IMR-90 (cell line): Measurements from ENCODE around the gene NEAT1. TPM values are rescaled to one million over a fixed set of nuclear protein-coding genes. Genes with fewer than 3 reads are reported as not detected.
"Not testable (repeated sequence)": the region's sequence is repeated elsewhere in the genome, so short reads cannot be mapped to it uniquely, and the experiment has no call there.

Experiments used
- ATAC-seq: fragments of 200-7000 bp; cut with Tn5 transposase; 2 replicates; pipeline ENCODE4 v1.9.1; 2020; ENCODE audit warnings: low read depth, mild to moderate bottlenecking, moderate library complexity
- BruUV-seq: library from RNA; stranded (reverse); fragments of 400-500 nt; replicated peaks from 2 replicates; lab custom pipeline; 2021; lab: Mats Ljungman, UMichigan
- CTCF ChIA-PET: fragments of 300-600 bp; formaldehyde crosslinking; extraction: SDS; loops from one replicate; lab custom pipeline; 2021; ENCODE audit warnings: antibody characterized with exemption; lab: Yijun Ruan, JAX
- POLR2A ChIA-PET: fragments of 300-600 bp; sonication (Branson Sonifier 250); formaldehyde crosslinking; loops from one replicate; lab custom pipeline; 2022; ENCODE audit warnings: antibody characterized with exemption; ENCODE audit not compliant: unreplicated experiment; lab: Charles Lee
- DNase-seq: peaks from one replicate; pipeline ENCODE4 v3.0.0; 2013
- H2AFZ ChIP-seq: replicated peaks from 2 replicates; pipeline ENCODE3; 2013; ENCODE audit warnings: low read length, mild to moderate bottlenecking; ENCODE audit not compliant: poor library complexity
- H2AK5ac ChIP-seq: 2 replicates; pipeline ENCODE4 v1.6.1; 2013; ENCODE audit warnings: low read depth, low read length, inconsistent platforms
- H2AK9ac ChIP-seq: replicated peaks from 2 replicates; pipeline ENCODE3; 2013; ENCODE audit warnings: mild to moderate bottlenecking, low read depth, low read length, moderate library complexity; ENCODE audit not compliant: poor library complexity
- H2BK120ac ChIP-seq: 2 replicates; pipeline ENCODE4 v1.6.1; 2013; ENCODE audit warnings: low read depth, low read length, inconsistent platforms
- H2BK15ac ChIP-seq: 3 replicates; pipeline ENCODE4 v1.6.1; 2013; ENCODE audit warnings: low read depth, low read length, inconsistent platforms
- H2BK20ac ChIP-seq: 2 replicates; pipeline ENCODE4 v1.6.1; 2013; ENCODE audit warnings: low read depth, mild to moderate bottlenecking, inconsistent platforms, low read length, moderate library complexity
- H2BK5ac ChIP-seq: 2 replicates; pipeline ENCODE4 v1.6.1; 2013; ENCODE audit warnings: mild to moderate bottlenecking, low read depth, low read length, inconsistent platforms; ENCODE audit not compliant: poor library complexity, severe bottlenecking
- H3K14ac ChIP-seq: replicated peaks from 2 replicates; pipeline ENCODE4 v1.6.1; 2013; ENCODE audit warnings: low read depth, low read length, inconsistent platforms
- H3K18ac ChIP-seq: 2 replicates; pipeline ENCODE4 v1.6.1; 2013; ENCODE audit warnings: low read depth, low read length, control low read depth
- H3K23ac ChIP-seq: 2 replicates; pipeline ENCODE4 v1.6.1; 2013; ENCODE audit warnings: low read depth, low read length, inconsistent platforms
- H3K27ac ChIP-seq: 2 replicates; pipeline ENCODE4 v1.5.1; 2013; ENCODE audit warnings: mild to moderate bottlenecking, control low read depth, low read length; ENCODE audit not compliant: insufficient read depth
- H3K27me3 ChIP-seq: 2 replicates; pipeline ENCODE4 v1.6.1; 2013; ENCODE audit warnings: low read length; ENCODE audit not compliant: control insufficient read depth, insufficient read depth
- H3K36me3 ChIP-seq: 2 replicates; pipeline ENCODE4 v1.6.1; 2013; ENCODE audit warnings: low read length, mixed read lengths; ENCODE audit not compliant: control insufficient read depth, insufficient read depth
- H3K4ac ChIP-seq: 2 replicates; pipeline ENCODE4 v1.6.1; 2013; ENCODE audit warnings: low read depth, low read length, inconsistent platforms
- H3K4me1 ChIP-seq: 2 replicates; pipeline ENCODE4 v1.6.1; 2013; ENCODE audit warnings: low read length, mixed read lengths; ENCODE audit not compliant: control insufficient read depth, insufficient read depth
- H3K4me2 ChIP-seq: 2 replicates; pipeline ENCODE4 v1.6.1; 2013; ENCODE audit warnings: low read depth, mild to moderate bottlenecking, control low read depth, low read length, moderate library complexity
- H3K4me3 ChIP-seq: 2 replicates; pipeline ENCODE4 v1.5.1; 2013; ENCODE audit warnings: low read depth, mild to moderate bottlenecking, control low read depth, low read length, moderate library complexity; ENCODE audit not compliant: insufficient read depth
- H3K56ac ChIP-seq: 2 replicates; pipeline ENCODE4 v1.6.1; 2013; ENCODE audit warnings: low read length, inconsistent platforms; ENCODE audit not compliant: insufficient read depth; ENCODE audit errors: extremely low read depth
- H3K79me1 ChIP-seq, 2 experiments: 2 replicates each; pipeline ENCODE4 v1.6.1; 2013; ENCODE audit warnings: low read length in 2 of 2, inconsistent platforms in 1 of 2, low read depth in 1 of 2
- H3K9ac ChIP-seq: 2 replicates; pipeline ENCODE4 v1.6.1; 2013; ENCODE audit warnings: low read depth, low read length, control low read depth
- H3K9me1 ChIP-seq: 2 replicates; pipeline ENCODE4 v1.6.1; 2013; ENCODE audit warnings: low read length, inconsistent platforms; ENCODE audit not compliant: insufficient read depth
- H3K9me3 ChIP-seq: 2 replicates; pipeline ENCODE4 v1.6.1; 2013; ENCODE audit warnings: low read length; ENCODE audit not compliant: control insufficient read depth, insufficient read depth
- H4K20me1 ChIP-seq: 2 replicates; pipeline ENCODE4 v1.6.1; 2013; ENCODE audit warnings: low read length, inconsistent platforms; ENCODE audit not compliant: insufficient read depth
- H4K5ac ChIP-seq: 2 replicates; pipeline ENCODE4 v1.6.1; 2013; ENCODE audit warnings: mild to moderate bottlenecking, low read depth, low read length, control low read depth
- H4K8ac ChIP-seq, 2 experiments: 2 replicates each; pipeline ENCODE4 v1.6.1; 2013; ENCODE audit warnings: low read depth in 2 of 2, low read length in 2 of 2, control low read depth in 1 of 2, inconsistent platforms in 1 of 2
- H4K91ac ChIP-seq: 2 replicates; pipeline ENCODE4 v1.6.1; 2013; ENCODE audit warnings: low read depth, low read length, inconsistent platforms; ENCODE audit not compliant: insufficient read depth
- WGBS, 2 experiments: methylation state at CpG; one replicate each; pipeline versions ENCODE4 v1.1.5 to v1.1.7; 2013; ENCODE audit warnings: missing lambda C conversion rate in 2 of 2; ENCODE audit not compliant: insufficient read length in 1 of 2; ENCODE audit errors: extremely low coverage in 2 of 2; 5-methylcytosine and 5-hydroxymethylcytosine counted together
- dilution Hi-C: fragments of 300-500 bp; cut with HindIII; formaldehyde crosslinking; loops from one replicate; pipeline ENCODE4 v1.14.3; 2018; ENCODE audit warnings: low sequenced_read_pairs; ENCODE audit not compliant: unreplicated experiment
- in situ Hi-C: fragments of 300-500 bp; cut with MboI; formaldehyde crosslinking; loops from 3 replicates; pipeline ENCODE4 v1.14.3; 2019; ENCODE audit warnings: low sequenced_read_pairs, inconsistent platforms, mixed read lengths
- intact Hi-C: fragments of 100-400 bp; cut with micrococcal nuclease; formaldehyde crosslinking; loops from 2 replicates; pipeline ENCODE4 v1.10.0; 2022
- polyA plus RNA-seq, 3 experiments: library from polyadenylated mRNA; depleted of rRNA; stranded (reverse); fragments of >200 nt; gene quantifications; 2 replicates each; pipeline ENCODE4 v1.2.3, GENCODE V29; 2012; ENCODE audit warnings: low replicate concordance in 1 of 3
- total RNA-seq: library from RNA; depleted of rRNA; stranded (reverse); fragments of >200 nt; gene quantifications from 2 replicates; pipeline ENCODE4 v1.2.3, GENCODE V29; 2012

The NEAT1 gene
- total and polyA plus RNA-seq, 2 of the 4 experiments (the other 2 are of a cell fraction), result 30.1 to 114 TPM

GRCh38 chr11:65465471-65465870 lies 42.9 kb downstream of the NEAT1 start:
- H2AK5ac ChIP-seq, dilution Hi-C loops, DNase-seq, H3K27ac ChIP-seq, H2BK20ac ChIP-seq, H3K56ac ChIP-seq, H3K4me3 ChIP-seq, H3K4ac ChIP-seq, in situ Hi-C loops, H3K9ac ChIP-seq, H4K91ac ChIP-seq, H3K27me3 ChIP-seq, BruUV-seq, H2BK15ac ChIP-seq, H3K23ac ChIP-seq, ATAC-seq, H3K18ac ChIP-seq, H2BK120ac ChIP-seq, H2AK9ac ChIP-seq, H2BK5ac ChIP-seq, H2AFZ ChIP-seq, H3K4me2 ChIP-seq, H3K36me3 ChIP-seq, H4K8ac ChIP-seq, H3K9me3 ChIP-seq, intact Hi-C loops, H3K9me1 ChIP-seq, H4K5ac ChIP-seq, H3K4me1 ChIP-seq, H4K20me1 ChIP-seq: not testable (repeated sequence)
- H3K14ac ChIP-seq, result 0 out of 2 replicates have a peak overlapping the region, but pooled peaks have one; percentile 66
- ChIA-PET CTCF (interaction anchor here (0.7 kb wide), 1 partner anchor 28 kb away, joined by 6 read pairs; no protein-coding TSS in a partner anchor), POLR2A (interaction anchor here (0.6 to 2.3 kb wide), 4 partner anchors 13 to 37 kb away, joined by 3 to 11 read pairs (median 6); partner anchors contain the start of gene MALAT1)
- WGBS, 2 experiments, result 94% methylated on average over 12 of the region's 18 CpGs; no CpG with 5 or more reads in 1 of the 2 experiments
- H3K79me1 ChIP-seq, result peaks cover 0 to 20% of the 10 kb centered on the region in 2 experiments; a peak in 2 of 4 replicates

- H3K14ac ChIP-seq, H3K36me3 ChIP-seq, H3K56ac ChIP-seq, H3K27ac ChIP-seq, H2BK5ac ChIP-seq, H3K23ac ChIP-seq, H3K9me3 ChIP-seq, H4K91ac ChIP-seq, H2AFZ ChIP-seq, H3K27me3 ChIP-seq, H3K4me3 ChIP-seq, H3K9ac ChIP-seq, H2BK20ac ChIP-seq, H3K4ac ChIP-seq, BruUV-seq, H3K4me1 ChIP-seq, H4K20me1 ChIP-seq, intact Hi-C loops, H2BK120ac ChIP-seq, H2AK5ac ChIP-seq, H4K5ac ChIP-seq, dilution Hi-C loops, H2AK9ac ChIP-seq, H3K4me2 ChIP-seq, DNase-seq, H3K18ac ChIP-seq, H4K8ac ChIP-seq, H2BK15ac ChIP-seq, in situ Hi-C loops, ATAC-seq: not testable (repeated sequence)
- peaks cover 0 to 34% of the 10 kb centered on the region in 2 experiments; a peak in 2 of 4 replicates for H3K79me1 ChIP-seq
- POLR2A ChIA-PET, result interaction anchor here (0.6 kb wide), 1 partner anchor 44 kb away, joined by 6 read pairs; no protein-coding TSS in a partner anchor
- CTCF ChIA-PET, result interaction anchor here (0.6 kb wide), 1 partner anchor 43 kb away, joined by 5 read pairs; no protein-coding TSS in a partner anchor
- peaks cover 17% of the 10 kb centered on the region for H3K9me1 ChIP-seq
- WGBS, 2 experiments, result no CpG with 5 or more reads among the region's 6 CpGs
Observed at GRCh38 chr11:65467306-65467705, 44.7 kb downstream of the NEAT1 start.
